Left ventricle myocardium inferior (tissue), 1 donor: Measurements from ENCODE around the gene VMO1. TPM values are rescaled to one million over a fixed set of nuclear protein-coding genes. Genes with fewer than 3 reads are reported as not detected.

ENCODE experiments used
- DNase-seq: peaks from one replicate; pipeline ENCODE4 v3.0.0-alpha.2; 2020
- H3K27ac ChIP-seq: fragments of 200-600 bp; replicated peaks from 2 replicates; pipeline ENCODE4 v1.8.0; 2021
- H3K27me3 ChIP-seq: fragments of 200-600 bp; 2 replicates; pipeline ENCODE4 v1.8.0; 2021; ENCODE audit warnings: low read depth
- H3K36me3 ChIP-seq: fragments of 200-600 bp; 2 replicates; pipeline ENCODE4 v1.8.0; 2021
- H3K4me1 ChIP-seq: fragments of 200-600 bp; 2 replicates; pipeline ENCODE4 v1.8.0; 2021
- H3K4me3 ChIP-seq: fragments of 200-600 bp; 2 replicates; pipeline ENCODE4 v1.8.0; 2021; ENCODE audit warnings: mild to moderate bottlenecking, moderate library complexity
- H3K9me3 ChIP-seq: fragments of 200-600 bp; replicated peaks from 2 replicates; pipeline ENCODE4 v1.8.0; 2021
- intact Hi-C: fragments of 100-400 bp; cut with micrococcal nuclease; formaldehyde crosslinking; loops from one replicate; pipeline ENCODE4 v1.11.0; 2022
- total RNA-seq: library from RNA; stranded (reverse); fragmentation: NEBNext Ultra II Directional; extraction: Animal tissue kit (Norgen Biotek cat#: 25700); gene quantifications from one replicate; pipeline ENCODE4 v1.2.1, GENCODE V29; 2021
- TF ChIP-seq, protein P1 (sequence below): fragments of 200-600 bp; IDR thresholded peaks from 2 replicates; pipeline ENCODE4 v1.8.0; 2021; ENCODE audit warnings: antibody characterized with exemption, mild to moderate bottlenecking, borderline replicate concordance
- donor health status: DM: no; HTN: yes; CAD: no; lungs with severe emphysema.

VMO1 gene
- total RNA-seq, 1 donor from 2014 or later: 0.63 TPM

DNA sequence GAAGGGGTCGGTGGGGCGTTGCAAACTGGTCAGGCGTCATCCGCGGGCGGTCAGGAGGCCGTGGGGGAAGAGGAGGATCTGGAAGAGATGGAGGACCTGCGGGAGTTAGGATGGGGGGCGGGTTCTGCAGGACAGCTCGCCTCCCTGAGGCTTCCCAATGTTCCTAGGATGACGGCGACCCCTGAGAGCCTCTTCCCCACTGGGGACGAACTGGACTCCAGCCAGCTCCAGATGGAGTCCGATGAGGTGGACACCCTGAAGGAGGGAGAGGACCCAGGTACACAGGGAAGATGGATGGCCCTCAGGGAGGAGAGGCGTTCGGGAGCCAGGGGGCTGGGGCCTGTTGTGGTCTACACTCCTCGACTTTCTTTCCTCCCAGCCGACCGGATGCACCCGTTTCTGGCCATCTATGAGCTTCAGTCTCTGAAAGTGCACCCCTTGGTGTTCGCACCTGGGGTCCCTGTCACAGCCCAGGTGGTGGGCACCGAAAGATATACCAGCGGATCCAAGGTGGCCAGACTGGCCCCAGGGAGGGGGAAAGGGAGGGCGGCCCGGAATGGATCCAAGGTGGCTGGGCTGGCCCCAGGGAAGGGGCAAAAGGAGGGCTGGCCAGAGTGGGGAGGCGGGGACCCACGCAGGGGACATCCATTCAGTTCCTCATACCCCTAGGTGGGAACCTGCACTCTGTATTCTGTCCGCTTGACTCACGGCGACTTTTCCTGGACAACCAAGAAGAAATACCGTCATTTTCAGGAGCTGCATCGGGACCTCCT is 21.6 kb upstream of the VMO1 start:
- TF ChIP-seq, protein P1, sequence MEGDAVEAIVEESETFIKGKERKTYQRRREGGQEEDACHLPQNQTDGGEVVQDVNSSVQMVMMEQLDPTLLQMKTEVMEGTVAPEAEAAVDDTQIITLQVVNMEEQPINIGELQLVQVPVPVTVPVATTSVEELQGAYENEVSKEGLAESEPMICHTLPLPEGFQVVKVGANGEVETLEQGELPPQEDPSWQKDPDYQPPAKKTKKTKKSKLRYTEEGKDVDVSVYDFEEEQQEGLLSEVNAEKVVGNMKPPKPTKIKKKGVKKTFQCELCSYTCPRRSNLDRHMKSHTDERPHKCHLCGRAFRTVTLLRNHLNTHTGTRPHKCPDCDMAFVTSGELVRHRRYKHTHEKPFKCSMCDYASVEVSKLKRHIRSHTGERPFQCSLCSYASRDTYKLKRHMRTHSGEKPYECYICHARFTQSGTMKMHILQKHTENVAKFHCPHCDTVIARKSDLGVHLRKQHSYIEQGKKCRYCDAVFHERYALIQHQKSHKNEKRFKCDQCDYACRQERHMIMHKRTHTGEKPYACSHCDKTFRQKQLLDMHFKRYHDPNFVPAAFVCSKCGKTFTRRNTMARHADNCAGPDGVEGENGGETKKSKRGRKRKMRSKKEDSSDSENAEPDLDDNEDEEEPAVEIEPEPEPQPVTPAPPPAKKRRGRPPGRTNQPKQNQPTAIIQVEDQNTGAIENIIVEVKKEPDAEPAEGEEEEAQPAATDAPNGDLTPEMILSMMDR: no peak
- DNase-seq: no peak
- no peaks in the 10 kb centered on the region for H3K9me3 ChIP-seq
- H3K36me3 ChIP-seq: peaks cover 14% of the 10 kb centered on the region
- peaks cover 53% of the 10 kb centered on the region for H3K4me1 ChIP-seq
- no peaks in the 10 kb centered on the region for H3K27me3 ChIP-seq
- peak overlapping the region; percentile 88 for H3K4me3 ChIP-seq
- intact Hi-C loops: no loop called here
- peak overlapping the region; percentile 88 for H3K27ac ChIP-seq

DNA sequence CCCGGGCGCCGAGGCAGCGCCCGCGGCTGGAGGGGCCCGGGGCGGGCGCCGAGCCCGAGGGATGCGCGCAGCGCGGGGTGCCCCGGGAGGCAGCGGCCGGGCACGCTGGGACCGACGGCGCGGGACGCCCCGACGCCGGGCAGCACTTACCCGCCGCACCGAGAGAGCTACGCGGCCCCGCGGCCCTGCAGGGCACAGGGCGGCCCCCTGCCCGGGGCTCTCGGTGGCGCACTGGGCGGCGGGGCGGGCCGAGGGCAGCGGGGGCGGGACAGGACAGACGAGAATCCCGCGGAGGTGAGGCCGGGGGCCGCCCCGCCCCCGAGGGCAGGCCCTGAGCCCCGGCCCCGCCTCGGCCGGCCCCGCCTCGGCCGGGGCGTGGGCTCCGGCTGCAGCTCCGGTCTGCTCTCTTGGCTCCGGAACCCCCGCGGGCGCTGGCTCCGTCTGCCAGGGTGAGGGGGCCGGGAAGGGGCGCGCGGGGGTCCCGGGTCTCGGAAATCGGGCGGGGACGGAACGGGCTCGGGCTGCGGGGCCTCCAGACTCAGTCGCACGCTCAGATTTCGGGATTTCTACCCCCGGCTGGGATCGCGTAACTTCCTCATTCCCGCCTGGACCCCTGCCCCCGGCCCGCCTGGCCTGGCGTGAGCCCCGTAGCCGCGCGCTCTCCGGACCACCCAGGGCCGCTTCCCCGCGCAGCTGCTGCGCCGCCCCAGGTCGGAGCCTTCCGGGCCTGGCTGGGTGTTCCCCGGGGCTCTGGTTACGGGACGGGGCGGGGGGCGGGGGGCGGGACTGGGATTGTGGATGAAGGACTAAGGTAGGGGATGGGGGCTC is 20.8 kb upstream of the VMO1 start, which contains the start of gene PLD2:
Gene PLD2 (plus strand): TSS at position 376 of the 828 bp plus-strand sequence. CDS start 621 bp downstream, outside the sequence.
- Histone ChIP-seq H3K27me3 (no peaks in the 10 kb centered on the region), H3K27ac (peak within 1 kb of the TSS; percentile 88), H3K36me3 (peaks cover 14% of the 10 kb centered on the region), H3K9me3 (no peaks in the 10 kb centered on the region), H3K4me1 (peaks cover 46% of the 10 kb centered on the region), H3K4me3 (peak within 1 kb of the TSS; percentile 88)
- DNase-seq: peak; percentile 90
- intact Hi-C loops: no loop called here
- TF ChIP-seq, protein P1: no peak

DNA sequence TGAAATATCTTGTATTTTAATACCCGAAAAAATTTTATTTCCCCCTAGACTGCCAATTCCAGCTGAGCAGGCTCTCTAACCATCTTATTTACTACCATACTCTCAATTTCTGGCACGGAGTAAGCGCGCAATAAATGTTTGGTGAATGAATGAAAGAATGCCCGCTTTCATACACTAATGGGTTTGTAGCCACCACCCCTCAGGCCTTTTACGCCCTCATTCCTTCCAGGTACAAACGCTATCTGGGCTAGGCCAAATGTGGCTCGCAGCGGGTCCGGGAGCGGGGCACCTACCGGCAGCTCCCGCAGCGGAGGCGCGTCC is 20.3 kb upstream of the VMO1 start:
- intact Hi-C loops: no loop called here
- DNase-seq: no peak
- Histone ChIP-seq H3K9me3 (no peaks in the 10 kb centered on the region), H3K27ac (peak overlapping the region; percentile 88), H3K36me3 (peaks cover 8% of the 10 kb centered on the region), H3K27me3 (no peaks in the 10 kb centered on the region), H3K4me1 (peaks cover 41% of the 10 kb centered on the region), H3K4me3 (peak overlapping the region; percentile 88)
- TF ChIP-seq, protein P1: no peak

DNA sequence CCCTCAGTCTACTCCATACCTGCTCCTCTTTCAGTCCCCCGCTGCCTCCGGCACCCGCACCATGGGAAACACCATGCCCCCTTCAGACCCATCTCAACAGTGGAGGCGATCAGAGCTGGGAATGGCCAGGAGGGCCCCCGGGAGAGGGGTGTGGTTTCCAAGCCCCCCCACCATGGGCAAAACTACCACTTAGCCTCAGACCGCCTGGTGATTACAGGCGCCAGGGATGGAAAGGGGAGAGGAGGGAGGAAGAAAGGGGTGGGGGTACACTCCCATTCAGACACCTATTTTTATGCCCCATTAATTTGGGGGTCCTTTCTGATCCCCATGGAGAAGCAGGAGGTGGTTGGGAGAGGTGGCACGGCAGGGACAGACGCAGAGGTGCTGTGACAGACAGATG is 16.1 kb upstream of the VMO1 start, which contains the start of gene C17orf114:
Gene C17orf114 (minus strand): TSS at position 101 of the 400 bp plus-strand sequence.
- no peak within 1 kb of the TSS for H3K27ac ChIP-seq
- intact Hi-C loops: no loop called here
- H3K27me3 ChIP-seq: no peaks in the 10 kb centered on the region
- no peaks in the 10 kb centered on the region for H3K9me3 ChIP-seq
- H3K4me1 ChIP-seq: peaks cover 14% of the 10 kb centered on the region
- no peak within 1 kb of the TSS for H3K4me3 ChIP-seq
- H3K36me3 ChIP-seq: peaks cover 21% of the 10 kb centered on the region
- no peak for DNase-seq
- TF ChIP-seq, protein P1: no peak

DNA sequence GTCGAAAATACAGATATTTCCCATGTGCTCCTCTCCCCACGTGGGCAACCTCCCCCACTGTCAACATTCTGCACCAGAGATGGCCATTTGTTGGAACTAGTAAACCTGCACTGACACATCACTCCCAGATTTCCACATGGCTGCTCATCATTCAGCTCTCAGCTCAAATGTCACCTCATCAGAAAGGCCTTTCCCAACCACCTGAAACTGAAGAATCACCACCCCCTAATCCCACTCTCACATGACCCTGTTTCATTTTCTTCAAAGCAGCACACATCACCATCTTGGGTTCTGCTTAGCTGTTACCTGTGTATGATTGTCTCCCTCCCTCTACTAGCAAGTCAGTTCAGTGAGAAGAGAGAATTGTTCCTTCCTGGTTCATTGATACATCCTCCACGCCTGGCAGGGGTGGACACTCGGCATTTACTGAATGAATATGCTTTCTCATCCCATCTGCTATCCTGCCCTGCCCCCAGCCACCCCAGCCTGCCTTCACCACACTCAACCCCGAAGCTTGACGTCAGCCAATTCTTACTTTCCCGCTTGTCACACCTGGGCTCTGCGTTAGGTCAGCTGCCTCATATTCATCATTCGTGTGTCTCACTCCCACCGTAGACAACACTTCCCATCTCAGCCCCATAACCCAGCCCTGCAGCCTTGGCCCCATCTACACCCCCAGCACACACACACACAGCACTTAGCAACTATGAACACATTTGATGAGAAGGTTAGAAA is 14.5 kb upstream of the VMO1 start:
- H3K36me3 ChIP-seq: peaks cover 23% of the 10 kb centered on the region
- DNase-seq: no peak
- intact Hi-C loops: no loop called here
- peaks cover 16% of the 10 kb centered on the region for H3K4me1 ChIP-seq
- H3K27ac ChIP-seq: no peak overlapping the region
- TF ChIP-seq, protein P1: no peak
- H3K9me3 ChIP-seq: no peaks in the 10 kb centered on the region
- no peaks in the 10 kb centered on the region for H3K27me3 ChIP-seq
- no peak overlapping the region for H3K4me3 ChIP-seq
